Neuronal stem cell (in vitro differentiated cells): ENCODE data around the gene KIAA0408.

Experiments used
- DNase-seq: peaks from one replicate; pipeline ENCODE4 v3.0.0-alpha.2; 2013; ENCODE audit warnings: low spot score
- H2AFZ ChIP-seq: one replicate; pipeline ENCODE4 v1.6.1; 2013; ENCODE audit warnings: mild to moderate bottlenecking, low read length, inconsistent platforms
- H2AK5ac ChIP-seq: 2 replicates; pipeline ENCODE4 v1.6.1; 2013; ENCODE audit warnings: low read depth, mild to moderate bottlenecking, inconsistent platforms, low read length, moderate library complexity, mixed read lengths
- H2BK120ac ChIP-seq: 2 replicates; pipeline ENCODE4 v1.6.1; 2013; ENCODE audit warnings: low read depth, mild to moderate bottlenecking, inconsistent platforms, low read length, moderate library complexity, mixed read lengths
- H2BK12ac ChIP-seq: one replicate; pipeline ENCODE4 v1.6.1; 2013; ENCODE audit warnings: low read length, inconsistent platforms
- H2BK15ac ChIP-seq: 2 replicates; pipeline ENCODE4 v1.6.1; 2013; ENCODE audit warnings: mild to moderate bottlenecking, low read length, inconsistent platforms, mixed read lengths
- H2BK5ac ChIP-seq: one replicate; pipeline ENCODE4 v1.6.1; 2013; ENCODE audit warnings: inconsistent platforms, mild to moderate bottlenecking, low read length, moderate library complexity
- H3K14ac ChIP-seq: one replicate; pipeline ENCODE4 v1.6.1; 2013; ENCODE audit warnings: low read length, inconsistent platforms
- H3K18ac ChIP-seq: 2 replicates; pipeline ENCODE4 v1.6.1; 2013; ENCODE audit warnings: low read length, inconsistent platforms
- H3K23ac ChIP-seq: 2 replicates; pipeline ENCODE4 v1.6.1; 2013; ENCODE audit warnings: low read depth, mild to moderate bottlenecking, mixed read lengths, low read length, inconsistent platforms; ENCODE audit not compliant: poor library complexity
- H3K27ac ChIP-seq: replicated peaks from 3 replicates; pipeline ENCODE4 v1.5.1; 2013; ENCODE audit warnings: low read length, inconsistent platforms
- H3K27me3 ChIP-seq, 3 experiments: 2 replicates each; pipeline ENCODE4 v1.6.1; 2013; ENCODE audit warnings: low read length in 3 of 3, mild to moderate bottlenecking in 2 of 3, inconsistent platforms in 1 of 3, low read depth in 1 of 3, mixed read lengths in 1 of 3, moderate library complexity in 1 of 3; ENCODE audit not compliant: control insufficient read depth in 3 of 3, insufficient read depth in 3 of 3
- H3K36me3 ChIP-seq, 2 donors: replicated peaks in 1 of 2; 2 replicates each; pipeline ENCODE4 v1.6.1; 2013; ENCODE audit warnings: low read length in 2 of 2; ENCODE audit not compliant: control insufficient read depth in 2 of 2, insufficient read depth in 2 of 2
- H3K4ac ChIP-seq: 2 replicates; pipeline ENCODE4 v1.6.1; 2013; ENCODE audit warnings: inconsistent platforms, mild to moderate bottlenecking, low read length, moderate library complexity
- H3K4me1 ChIP-seq, 2 donors: 1 replicate in 1 of 2; 2 replicates in 1 of 2; pipeline ENCODE4 v1.6.1; 2013; ENCODE audit warnings: low read length in 2 of 2, low read depth in 1 of 2; ENCODE audit not compliant: control insufficient read depth in 2 of 2, insufficient read depth in 1 of 2
- H3K4me2 ChIP-seq: one replicate; pipeline ENCODE4 v1.6.1; 2013; ENCODE audit warnings: mild to moderate bottlenecking, low read length, inconsistent platforms; ENCODE audit not compliant: insufficient read depth, poor library complexity, severe bottlenecking
- H3K4me3 ChIP-seq, 2 donors: 2 replicates each; pipeline ENCODE4 v1.5.1; 2013; ENCODE audit warnings: low read length in 2 of 2, mild to moderate bottlenecking in 2 of 2, inconsistent platforms in 1 of 2, moderate library complexity in 1 of 2
- H3K79me1 ChIP-seq: one replicate; pipeline ENCODE4 v1.6.1; 2013; ENCODE audit warnings: low read depth, mild to moderate bottlenecking, inconsistent platforms, low read length, moderate library complexity
- H3K9ac ChIP-seq: one replicate; pipeline ENCODE4 v1.6.1; 2013; ENCODE audit warnings: mild to moderate bottlenecking, low read depth, low read length, inconsistent platforms; ENCODE audit not compliant: poor library complexity
- H3K9me3 ChIP-seq, 2 donors: replicated peaks in 1 of 2; 2 replicates each; pipeline versions ENCODE3 to v1.6.1; 2013; ENCODE audit warnings: low read length in 2 of 2, mild to moderate bottlenecking in 2 of 2, inconsistent platforms in 1 of 2, low read depth in 1 of 2, mixed read lengths in 1 of 2, moderate library complexity in 1 of 2; ENCODE audit not compliant: control insufficient read depth in 2 of 2, insufficient read depth in 1 of 2
- H4K8ac ChIP-seq: one replicate; pipeline ENCODE4 v1.6.1; 2013; ENCODE audit warnings: low read depth, mild to moderate bottlenecking, inconsistent platforms, low read length, moderate library complexity
- H4K91ac ChIP-seq: one replicate; pipeline ENCODE4 v1.6.1; 2013; ENCODE audit warnings: low read length, low read depth, mild to moderate bottlenecking, inconsistent platforms; ENCODE audit not compliant: poor library complexity
- WGBS, 2 donors: extraction: QIAGEN DNeasy Blood & Tissue Kit; methylation state at CpG; one replicate each; pipeline ENCODE4 v1.1.7; 2013; ENCODE audit warnings: missing lambda C conversion rate in 2 of 2, mixed read lengths in 1 of 2; ENCODE audit not compliant: insufficient read length in 2 of 2, insufficient replicate concordance in 1 of 2; ENCODE audit errors: extremely low coverage in 2 of 2; 5-methylcytosine and 5-hydroxymethylcytosine counted together

Gene KIAA0408

DNA sequence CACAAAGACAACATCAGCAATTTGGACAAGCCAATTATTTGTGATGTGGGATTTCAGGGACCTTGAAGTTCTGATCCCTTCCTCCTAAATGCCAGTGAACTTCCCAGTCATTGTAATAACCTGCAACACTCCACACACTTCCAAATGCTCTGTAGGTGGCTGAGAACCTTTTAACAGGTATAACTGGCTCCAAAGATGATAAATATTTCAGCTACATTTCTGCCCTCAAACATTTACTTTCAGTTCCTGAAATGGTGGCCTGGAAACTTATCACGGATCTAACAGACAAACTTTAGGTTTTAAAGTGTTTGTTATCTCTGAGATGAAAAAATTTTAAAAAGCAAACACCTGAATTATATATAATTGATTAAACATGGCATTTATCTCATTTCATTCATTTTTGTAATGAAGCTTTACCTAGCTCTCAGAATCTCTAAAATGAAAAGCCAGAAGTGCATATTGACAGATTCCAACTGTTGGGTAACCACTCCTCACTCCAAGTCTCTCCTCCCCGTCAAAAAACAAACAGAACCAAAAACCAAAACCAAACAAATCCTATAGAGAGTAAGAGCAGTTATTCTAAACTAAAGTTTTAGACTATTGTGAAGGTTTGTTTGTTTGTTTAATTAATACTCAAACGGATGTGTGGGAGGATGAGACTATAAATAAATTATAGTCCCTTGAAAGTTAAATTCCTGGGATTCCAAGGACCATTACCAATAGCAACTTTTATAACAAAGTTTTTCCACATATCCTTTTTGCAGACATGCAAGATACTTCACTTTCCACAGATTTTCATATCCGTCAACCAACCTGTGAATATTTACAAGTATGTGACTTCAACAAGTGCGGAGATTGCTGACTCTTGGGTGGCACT lies 12.4 kb upstream of the KIAA0408 start:
- Histone ChIP-seq H2AFZ (no peak overlapping the region), H3K79me1 (peaks cover 3% of the 10 kb centered on the region), H2AK5ac (no peak overlapping the region), H4K91ac (no peak overlapping the region), H3K4me2 (no peak overlapping the region), H2BK12ac (no peak overlapping the region), H3K18ac (no peak overlapping the region), H3K36me3 (peaks cover 23 to 98% of the 10 kb centered on the region in 2 donors), H3K4me1 (no peaks in the 10 kb centered on the region), H3K27me3 (no peaks in the 10 kb centered on the region), H4K8ac (no peak overlapping the region), H3K4me3 (no peak overlapping the region), H2BK15ac (no peak overlapping the region), H3K4ac (no peak overlapping the region), H3K9ac (no peak overlapping the region), H2BK5ac (no peak overlapping the region), H3K9me3 (peaks cover 0 to 4% of the 10 kb centered on the region in 2 donors), H2BK120ac (no peak overlapping the region), H3K23ac (no peak overlapping the region), H3K14ac (no peak overlapping the region), H3K27ac (no peak overlapping the region)
- no CpG with 5 or more reads among the region's 5 CpGs for WGBS, 2 donors
- no peak for DNase-seq

GRCh38 chr6:127468936-127469335 lies 9.7 kb upstream of the KIAA0408 start:
- Histone ChIP-seq H2AK5ac (no peak overlapping the region), H2BK15ac (no peak overlapping the region), H2AFZ (no peak overlapping the region), H3K4me2 (no peak overlapping the region), H3K23ac (no peak overlapping the region), H3K27ac (no peak overlapping the region), H3K18ac (no peak overlapping the region), H2BK120ac (no peak overlapping the region), H3K4me1 (no peaks in the 10 kb centered on the region), H3K9ac (no peak overlapping the region), H2BK5ac (no peak overlapping the region), H3K4me3 (no peak overlapping the region), H3K9me3 (no peaks in the 10 kb centered on the region), H4K91ac (no peak overlapping the region), H3K27me3 (no peaks in the 10 kb centered on the region), H3K36me3 (peaks cover 6 to 95% of the 10 kb centered on the region in 2 donors), H2BK12ac (no peak overlapping the region), H4K8ac (no peak overlapping the region), H3K79me1 (no peaks in the 10 kb centered on the region), H3K4ac (no peak overlapping the region), H3K14ac (no peak overlapping the region)
- no CpG with 5 or more reads among the region's 2 CpGs for WGBS, 2 donors
- DNase-seq = no peak

GRCh38 chr6:127466416-127466815 lies 7.2 kb upstream of the KIAA0408 start:
- Histone ChIP-seq H2BK5ac (no peak overlapping the region), H4K91ac (no peak overlapping the region), H2BK12ac (no peak overlapping the region), H3K27ac (no peak overlapping the region), H3K27me3 (no peaks in the 10 kb centered on the region), H2BK120ac (no peak overlapping the region), H3K23ac (no peak overlapping the region), H3K4me1 (no peaks in the 10 kb centered on the region), H3K4me3 (no peak overlapping the region), H2AK5ac (no peak overlapping the region), H3K9ac (no peak overlapping the region), H3K4me2 (no peak overlapping the region), H3K18ac (no peak overlapping the region), H3K79me1 (no peaks in the 10 kb centered on the region), H3K36me3 (peaks cover 2 to 89% of the 10 kb centered on the region in 2 donors), H3K14ac (no peak overlapping the region), H3K9me3 (no peaks in the 10 kb centered on the region), H3K4ac (no peak overlapping the region), H2BK15ac (no peak overlapping the region), H2AFZ (no peak overlapping the region), H4K8ac (no peak overlapping the region)
- WGBS, 2 donors = no CpG with 5 or more reads among the region's 5 CpGs
- DNase-seq = no peak

DNA sequence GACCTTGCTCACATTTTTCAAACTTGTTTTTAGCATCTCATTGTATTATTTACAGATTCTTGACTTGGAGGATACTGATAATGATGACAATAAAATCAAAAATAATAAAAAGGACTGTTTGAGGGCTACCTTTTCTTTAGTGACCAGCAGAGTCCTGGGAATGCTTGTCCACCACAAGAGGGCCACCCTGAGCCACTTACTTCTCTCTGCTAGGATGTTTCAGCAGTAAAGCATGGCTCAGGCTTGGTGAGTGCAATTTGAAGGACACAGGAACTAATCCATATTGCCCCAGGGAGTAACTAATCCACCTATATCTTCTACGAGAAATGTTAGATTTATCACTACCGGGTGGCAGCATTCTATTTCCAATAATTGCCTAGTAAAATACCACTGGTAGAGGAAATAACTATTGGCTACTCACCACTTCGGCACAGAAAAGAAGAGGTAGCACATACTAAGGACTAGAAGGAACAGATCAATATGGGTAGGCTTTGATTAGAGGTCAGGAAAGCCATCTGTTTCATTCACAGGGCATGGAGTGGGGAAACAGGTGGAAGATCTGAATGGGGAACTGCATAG lies 5.8 kb upstream of the KIAA0408 start:
- no peak overlapping the region for H3K14ac ChIP-seq
- no peak overlapping the region for H3K27ac ChIP-seq
- H3K9me3 ChIP-seq = no peaks in the 10 kb centered on the region
- peaks cover 0 to 89% of the 10 kb centered on the region in 2 donors for H3K36me3 ChIP-seq
- no peak overlapping the region for H2BK12ac ChIP-seq
- no peak overlapping the region for H4K91ac ChIP-seq
- no peak overlapping the region for H2AFZ ChIP-seq
- H2BK120ac ChIP-seq = no peak overlapping the region
- no peaks in the 10 kb centered on the region for H3K79me1 ChIP-seq
- H3K4me2 ChIP-seq = no peak overlapping the region
- H3K18ac ChIP-seq = no peak overlapping the region
- no peak overlapping the region for H3K9ac ChIP-seq
- DNase-seq = peak; percentile 48
- H2BK5ac ChIP-seq = no peak overlapping the region
- H4K8ac ChIP-seq = no peak overlapping the region
- H3K27me3 ChIP-seq = no peaks in the 10 kb centered on the region
- H3K23ac ChIP-seq = no peak overlapping the region
- no peaks in the 10 kb centered on the region for H3K4me1 ChIP-seq
- H3K4me3 ChIP-seq = no peak overlapping the region
- H2AK5ac ChIP-seq = no peak overlapping the region
- H2BK15ac ChIP-seq = no peak overlapping the region
- H3K4ac ChIP-seq = no peak overlapping the region
- WGBS, 2 donors = no CpG with 5 or more reads among the region's 3 CpGs
